ELR (cell line): Measurements from ENCODE around the gene BCKDHB.
"Not testable (repeated sequence)": the region's sequence is repeated elsewhere in the genome, so short reads cannot be mapped to it uniquely, and the experiment has no call there.

Experiments
- DNase-seq: peaks from one replicate; pipeline ENCODE4 v3.0.0-alpha.2; 2015; ENCODE audit warnings: low read depth

The BCKDHB gene

GRCh38 chr6:80209430-80209829 lies 103.0 kb downstream of the BCKDHB start:
- DNase-seq, result no peak

GRCh38 chr6:80210618-80211017 lies 104.1 kb downstream of the BCKDHB start:
- DNase-seq, result no peak

- peak; percentile 20 for DNase-seq
Observed at GRCh38 chr6:80211286-80211685, 104.8 kb downstream of the BCKDHB start.

GRCh38 chr6:80211890-80212289 lies 105.4 kb downstream of the BCKDHB start:
- DNase-seq, result not testable (repeated sequence)

- DNase-seq, result peak; percentile 76
Observed at GRCh38 chr6:80214436-80215022, 108.1 kb downstream of the BCKDHB start.

- DNase-seq, result no peak
Observed at GRCh38 chr6:80215063-80215462, 108.6 kb downstream of the BCKDHB start.

- no peak for DNase-seq
Observed at GRCh38 chr6:80217794-80218193, 111.3 kb downstream of the BCKDHB start.

- no peak for DNase-seq
Observed at GRCh38 chr6:80223743-80224212, 117.3 kb downstream of the BCKDHB start.

- no peak for DNase-seq
Observed at GRCh38 chr6:80226151-80226550, 119.7 kb downstream of the BCKDHB start.

- DNase-seq, result no peak
Observed at GRCh38 chr6:80226699-80227098, 120.2 kb downstream of the BCKDHB start.

GRCh38 chr6:80227545-80228105 lies 121.2 kb downstream of the BCKDHB start:
- no peak for DNase-seq

GRCh38 chr6:80233262-80233661 lies 126.8 kb downstream of the BCKDHB start:
- no peak for DNase-seq

- DNase-seq, result no peak
Observed at GRCh38 chr6:80233958-80234357, 127.5 kb downstream of the BCKDHB start.

GRCh38 chr6:80234401-80234800 lies 127.9 kb downstream of the BCKDHB start:
- no peak for DNase-seq

GRCh38 chr6:80234908-80235307 lies 128.4 kb downstream of the BCKDHB start:
- no peak for DNase-seq

GRCh38 chr6:80235647-80236046 lies 129.2 kb downstream of the BCKDHB start:
- no peak for DNase-seq

GRCh38 chr6:80238754-80239153 lies 132.3 kb downstream of the BCKDHB start:
- not testable (repeated sequence) for DNase-seq

GRCh38 chr6:80245043-80245442 lies 138.6 kb downstream of the BCKDHB start:
- no peak for DNase-seq

GRCh38 chr6:80249897-80250296 lies 143.4 kb downstream of the BCKDHB start:
- DNase-seq, result no peak

GRCh38 chr6:80250391-80250997 lies 144.0 kb downstream of the BCKDHB start:
- no peak for DNase-seq

- no peak for DNase-seq
Observed at GRCh38 chr6:80251321-80251720, 144.8 kb downstream of the BCKDHB start.

GRCh38 chr6:80254716-80255115 lies 148.2 kb downstream of the BCKDHB start:
- no peak for DNase-seq

GRCh38 chr6:80256691-80257090 lies 150.2 kb downstream of the BCKDHB start:
- no peak for DNase-seq

GRCh38 chr6:80259118-80259517 lies 152.6 kb downstream of the BCKDHB start:
- DNase-seq, result no peak
